GM18526 (cell line): ENCODE measurements around the gene SAMD5.

Experiments used
- POLR2A ChIP-seq: IDR thresholded peaks from 3 replicates; pipeline ENCODE4 v1.6.1; 2011; ENCODE audit not compliant: insufficient read length; ENCODE audit errors: extremely low read depth

Gene SAMD5

DNA sequence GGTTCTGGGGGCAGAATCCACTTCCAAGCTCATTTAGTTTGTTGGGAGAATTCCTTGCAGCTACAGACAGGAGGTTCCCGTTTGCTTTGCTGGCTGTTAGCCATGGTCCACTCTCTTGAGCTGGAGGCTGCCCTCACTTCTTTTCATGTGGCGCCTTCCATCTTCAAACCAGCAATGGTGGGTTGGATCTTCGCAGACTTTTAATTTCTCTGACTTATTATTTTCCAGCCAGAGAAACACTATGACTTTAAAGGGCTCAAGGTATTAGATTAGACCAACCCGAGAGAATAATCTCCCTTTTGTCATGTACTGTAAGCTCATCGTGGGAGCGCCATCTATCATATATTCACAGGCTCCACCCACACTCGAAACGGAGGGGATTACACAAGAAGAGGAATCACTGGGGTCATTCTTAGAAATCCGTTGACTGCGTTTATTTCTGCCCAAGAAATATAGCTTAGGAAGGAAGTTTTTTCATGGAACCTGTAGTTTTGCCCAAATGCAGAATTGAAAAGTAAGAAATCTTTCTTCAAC lies 38.9 kb downstream of the SAMD5 start:
- TF ChIP-seq POLR2A = no peak

DNA sequence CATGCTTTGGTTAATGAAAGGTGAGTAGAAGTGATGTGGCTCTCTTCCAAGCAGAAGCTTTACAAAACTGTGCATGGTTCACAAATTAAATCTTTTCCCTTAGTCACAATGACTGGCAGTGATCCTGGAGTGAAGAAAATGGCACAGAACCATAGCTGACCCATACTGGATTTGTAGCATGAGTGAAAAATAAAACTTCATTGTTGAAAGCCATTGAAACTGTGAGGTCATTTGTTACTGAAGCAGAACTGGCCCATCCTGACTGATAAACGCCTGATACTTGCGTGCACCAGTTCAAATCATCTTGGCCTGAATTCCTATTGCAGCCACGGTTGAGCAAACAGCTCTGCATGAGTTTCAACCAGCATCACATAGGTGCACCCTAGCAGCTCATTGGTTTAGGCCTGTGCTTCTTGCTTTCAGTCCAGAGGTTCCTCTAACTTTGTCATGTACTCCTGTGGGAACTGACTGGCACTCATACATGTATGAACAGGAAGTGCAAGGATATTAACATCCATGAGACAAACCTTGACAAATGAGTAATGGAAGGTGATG lies 40.5 kb downstream of the SAMD5 start:
- TF ChIP-seq POLR2A = no peak

DNA sequence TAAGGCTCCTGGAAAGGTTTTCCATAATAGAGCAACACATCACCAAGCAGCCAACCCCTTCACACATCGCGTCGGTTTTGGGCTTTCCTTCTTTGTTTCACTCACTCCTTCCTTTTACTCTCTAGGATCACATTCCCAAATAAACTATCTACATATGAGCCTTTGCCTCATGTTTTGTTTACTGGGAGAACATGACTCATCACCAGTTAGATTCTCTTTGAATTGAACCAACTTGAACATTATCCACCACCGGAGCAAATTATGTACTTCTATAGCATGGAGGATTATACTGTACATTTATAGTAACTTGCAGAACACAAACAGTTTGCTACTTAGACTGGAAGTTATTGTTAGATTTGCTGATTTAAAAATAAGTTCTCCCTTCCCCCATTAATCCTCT lies 41.0 kb downstream of the SAMD5 start:
- TF ChIP-seq POLR2A = no peak

DNA sequence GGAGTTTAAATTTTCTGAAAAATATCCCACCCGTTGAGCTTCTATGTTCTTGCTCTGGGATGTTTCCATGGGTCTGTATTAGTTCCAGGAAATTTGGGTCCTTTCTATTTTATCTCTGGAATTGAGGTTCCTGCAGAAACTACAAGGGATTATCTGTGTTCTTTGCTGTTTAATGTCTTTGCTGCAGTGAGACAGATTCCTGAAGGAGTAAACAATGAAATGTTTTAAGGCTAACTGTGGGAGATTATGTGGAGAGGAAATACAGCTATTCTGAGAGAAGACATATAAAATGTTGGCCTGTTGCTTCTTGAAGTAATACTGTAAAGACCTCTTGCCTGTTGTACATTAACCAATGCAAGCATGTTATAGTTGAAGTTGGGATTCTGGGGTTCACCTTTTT lies 43.5 kb downstream of the SAMD5 start:
- no peak for TF ChIP-seq POLR2A

DNA sequence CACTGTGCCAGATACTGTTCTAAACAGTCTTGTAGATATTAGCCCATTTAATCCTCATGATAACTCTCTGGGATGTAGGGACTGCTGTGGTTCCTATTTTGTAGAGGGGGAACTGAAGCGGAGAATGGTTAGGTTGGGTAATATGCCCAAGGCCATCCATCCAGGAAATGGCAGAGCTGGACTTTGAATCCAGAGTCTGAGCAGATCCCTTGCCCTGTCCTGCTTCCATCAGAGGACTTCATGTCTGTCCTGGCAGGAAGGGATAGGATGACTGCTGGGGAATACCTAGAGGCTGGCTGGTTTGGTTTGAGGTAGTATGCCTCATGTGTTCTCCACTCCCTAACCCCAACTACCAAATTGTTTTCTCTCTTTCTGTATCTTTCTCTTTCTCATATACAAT lies 44.6 kb downstream of the SAMD5 start:
- no peak for TF ChIP-seq POLR2A

DNA sequence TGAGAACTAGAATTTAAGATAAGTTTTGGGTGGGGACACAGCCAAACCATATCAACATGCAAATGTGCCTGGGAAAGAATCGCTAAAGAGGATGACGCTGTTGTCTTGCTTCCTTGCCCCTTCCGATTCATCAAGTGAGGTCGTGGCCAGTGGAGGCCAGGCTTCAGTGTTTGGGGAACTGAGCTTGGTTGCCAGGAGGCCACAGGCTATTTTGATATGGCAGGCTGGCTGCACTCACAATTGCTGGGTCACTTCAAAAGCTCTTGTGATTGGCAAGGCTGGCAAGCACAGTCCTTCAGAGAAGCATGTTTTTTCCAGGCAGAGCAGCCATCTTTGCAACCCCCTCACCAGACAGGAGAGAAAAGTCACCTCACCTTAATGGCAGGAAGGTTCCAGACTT lies 45.8 kb downstream of the SAMD5 start:
- no peak for TF ChIP-seq POLR2A

DNA sequence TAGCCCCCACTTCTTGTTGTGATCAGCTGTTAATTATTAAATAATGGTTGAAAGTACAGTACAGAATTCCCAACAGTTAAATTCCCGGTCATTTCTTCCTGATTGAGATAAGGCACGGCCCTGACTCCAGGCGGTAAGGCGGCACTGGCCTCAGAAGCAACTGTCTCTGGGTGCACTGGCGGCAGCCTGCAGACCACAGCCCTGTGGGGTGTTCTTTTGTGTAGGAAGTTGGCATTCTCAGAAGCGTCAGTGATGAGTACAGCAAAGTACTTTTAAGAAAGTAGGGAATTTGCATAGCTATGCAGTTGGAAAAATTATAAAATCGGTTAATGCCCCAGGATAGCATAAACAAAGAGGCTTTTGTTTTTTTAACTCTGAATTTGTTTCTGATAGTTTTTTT lies 50.5 kb downstream of the SAMD5 start:
- no peak for TF ChIP-seq POLR2A

DNA sequence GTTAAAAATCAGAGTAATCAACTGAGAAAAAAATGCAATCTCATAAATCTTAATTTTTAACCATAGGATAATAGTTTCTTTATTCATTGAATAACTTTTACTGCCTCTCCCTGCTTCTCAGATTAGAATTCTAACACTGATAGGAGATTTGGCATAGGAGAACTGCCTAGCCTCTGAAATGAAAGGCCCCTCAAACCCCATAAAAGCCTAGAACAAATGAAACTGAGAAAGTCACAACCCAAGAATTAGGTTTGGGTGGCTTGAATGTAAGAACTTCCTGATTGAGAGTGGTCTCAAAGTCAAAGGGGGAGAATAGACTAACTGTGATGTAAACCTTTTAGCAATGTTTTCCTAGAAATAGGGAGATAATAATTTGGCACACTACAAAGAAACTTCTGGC lies 52.2 kb downstream of the SAMD5 start:
- TF ChIP-seq POLR2A = no peak

DNA sequence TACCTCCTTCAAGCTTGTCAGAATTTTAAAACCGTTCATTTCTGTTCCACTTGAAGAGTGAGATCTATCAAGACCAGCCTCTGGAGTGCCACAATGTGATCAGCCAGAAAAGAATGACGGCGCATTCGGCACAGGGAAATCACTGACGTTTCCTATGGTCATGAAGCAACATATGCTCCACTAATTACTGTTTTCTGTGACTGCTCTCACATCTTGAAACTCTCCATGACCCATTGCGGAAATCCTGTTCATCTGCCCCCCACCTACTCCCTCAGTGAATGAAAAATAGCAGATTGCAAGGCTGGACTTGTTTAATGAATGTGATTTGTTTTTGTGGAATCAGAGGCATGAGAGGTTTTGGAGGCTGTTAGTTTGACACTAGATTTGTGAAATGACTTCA lies 53.2 kb downstream of the SAMD5 start:
- TF ChIP-seq POLR2A = no peak

DNA sequence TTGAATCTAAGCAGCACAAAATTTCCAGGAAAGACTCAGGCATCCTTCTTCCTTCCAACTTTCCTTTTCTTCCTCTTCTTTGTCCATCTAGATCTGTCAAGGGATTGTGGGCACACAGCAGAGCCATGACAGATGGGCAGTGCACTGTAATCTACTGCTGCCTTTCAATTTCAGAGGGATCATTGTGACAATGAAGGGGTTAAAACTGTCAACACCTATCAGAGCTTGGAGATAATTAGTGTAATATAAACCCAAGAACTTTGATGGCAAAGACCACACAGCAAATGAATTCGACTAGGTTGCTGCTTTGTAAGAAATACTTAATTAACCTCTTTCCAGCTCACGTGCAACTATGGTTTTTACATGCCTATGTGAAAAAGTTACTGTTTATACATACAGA lies 55.0 kb downstream of the SAMD5 start:
- no peak for TF ChIP-seq POLR2A

DNA sequence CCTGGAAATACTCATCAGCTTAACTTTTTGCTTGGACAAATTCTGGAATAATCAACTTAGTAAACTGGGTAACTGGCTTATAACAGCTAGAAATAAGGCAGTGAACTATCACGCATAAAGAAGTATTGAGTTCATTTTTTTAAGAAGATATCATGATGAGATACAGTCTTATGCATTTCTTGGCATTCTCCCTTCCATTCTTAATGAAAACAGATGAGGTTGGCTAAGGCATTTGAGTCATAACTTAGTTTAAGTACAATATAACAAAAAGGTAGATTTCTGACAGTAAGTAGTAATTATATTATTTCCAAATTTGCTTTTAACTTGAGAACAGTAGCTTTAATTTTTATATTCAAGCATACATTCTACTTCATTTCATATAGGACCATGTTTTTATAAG lies 56.1 kb downstream of the SAMD5 start:
- no peak for TF ChIP-seq POLR2A

DNA sequence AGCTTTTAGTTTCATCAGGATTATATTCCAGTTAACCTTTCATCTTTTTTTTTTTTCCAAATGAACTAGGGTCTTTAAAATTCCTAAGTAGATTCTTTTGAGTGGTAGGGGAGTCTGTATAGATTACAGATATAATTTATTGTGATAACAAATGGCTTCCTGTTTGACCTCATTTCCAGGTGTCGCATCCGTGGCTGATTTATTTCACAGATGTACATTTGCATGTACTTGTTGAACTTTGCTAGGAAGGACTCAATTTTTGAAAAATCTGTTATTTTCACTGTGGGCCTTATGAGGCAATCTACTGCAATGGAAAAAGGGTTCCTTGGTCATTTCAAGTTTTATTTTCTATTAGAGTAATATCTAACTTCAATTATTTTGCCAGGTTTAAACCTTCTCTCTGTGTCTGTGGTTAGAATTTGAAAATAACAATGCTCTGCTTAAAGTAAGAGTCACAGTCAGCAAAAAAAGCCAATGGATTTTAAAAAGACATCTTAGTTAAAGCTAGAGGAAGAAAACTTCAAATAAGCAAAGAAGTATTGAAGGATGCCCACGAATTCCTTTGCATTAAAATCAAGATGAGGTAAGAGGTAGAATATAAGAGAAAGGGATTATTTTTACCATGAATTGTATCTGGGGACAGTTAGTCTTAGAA lies 57.9 kb downstream of the SAMD5 start:
- TF ChIP-seq POLR2A = no peak

DNA sequence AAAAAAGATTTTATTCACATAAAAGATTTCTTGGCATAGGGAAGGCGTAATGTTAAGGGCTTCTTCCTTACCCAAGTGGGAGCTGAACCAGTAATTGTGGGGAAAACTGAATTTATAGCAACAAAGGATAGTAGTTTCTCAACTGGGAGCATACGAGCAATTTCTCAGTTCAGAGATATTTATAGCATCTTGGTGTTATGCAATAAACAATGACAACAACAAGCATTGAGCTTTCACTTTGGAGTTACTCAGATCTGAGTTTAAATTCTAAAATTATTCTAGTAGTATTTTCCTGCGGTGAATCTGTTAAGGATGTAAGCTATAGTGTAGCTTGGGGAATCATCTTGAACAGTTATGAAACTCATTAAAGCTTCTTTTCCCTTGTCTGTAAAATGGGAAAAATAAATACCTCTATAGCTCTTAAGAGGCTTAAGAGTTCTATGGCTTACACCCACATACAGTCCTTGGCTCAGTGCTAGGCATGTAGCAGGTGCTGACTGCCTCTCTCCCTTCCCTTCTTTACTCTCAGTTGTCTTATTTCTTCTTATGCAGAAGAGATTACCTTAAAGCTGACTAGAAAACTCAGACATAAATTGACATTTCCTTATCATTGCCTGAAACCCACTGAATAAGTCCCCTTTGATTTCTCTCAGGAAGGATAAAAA lies 58.8 kb downstream of the SAMD5 start:
- no peak for TF ChIP-seq POLR2A

DNA sequence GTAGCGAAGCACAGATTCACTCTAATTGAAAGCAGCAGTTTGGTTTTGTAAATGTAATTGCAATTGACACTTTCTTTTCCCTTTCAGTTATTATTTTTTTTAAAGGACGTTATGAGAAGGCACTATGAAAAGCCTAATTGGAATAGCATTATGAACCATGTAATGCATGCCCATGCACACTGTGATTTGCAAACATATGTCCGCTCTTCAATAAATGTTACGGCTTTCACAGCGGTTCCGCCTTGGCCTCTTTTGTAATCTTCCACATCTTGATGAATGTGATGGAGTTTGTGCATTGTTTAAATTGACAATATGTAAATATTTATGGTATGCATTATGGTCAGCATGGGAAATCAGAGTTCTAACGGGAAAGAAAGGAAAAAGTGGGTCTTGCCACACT lies 61.3 kb downstream of the SAMD5 start:
- TF ChIP-seq POLR2A = no peak

DNA sequence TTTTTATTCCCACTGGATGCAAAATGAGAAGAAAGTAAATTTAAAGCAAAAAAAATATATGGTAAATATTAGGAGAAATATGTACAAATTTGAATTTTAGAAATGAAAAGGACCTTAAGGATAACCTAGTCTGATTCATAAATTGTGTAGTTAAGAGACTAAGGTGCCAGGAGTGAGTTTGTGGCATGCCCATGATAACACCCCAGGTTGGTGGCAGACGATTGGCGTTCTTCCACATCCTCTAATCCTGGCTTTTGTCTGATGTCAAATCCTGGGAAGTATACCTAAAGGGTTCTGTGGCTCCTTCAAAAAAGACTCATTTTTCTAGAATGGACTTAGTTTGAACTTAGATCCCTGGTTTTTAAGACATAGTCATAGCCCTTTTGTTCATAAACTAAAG lies 62.2 kb downstream of the SAMD5 start:
- no peak for TF ChIP-seq POLR2A

DNA sequence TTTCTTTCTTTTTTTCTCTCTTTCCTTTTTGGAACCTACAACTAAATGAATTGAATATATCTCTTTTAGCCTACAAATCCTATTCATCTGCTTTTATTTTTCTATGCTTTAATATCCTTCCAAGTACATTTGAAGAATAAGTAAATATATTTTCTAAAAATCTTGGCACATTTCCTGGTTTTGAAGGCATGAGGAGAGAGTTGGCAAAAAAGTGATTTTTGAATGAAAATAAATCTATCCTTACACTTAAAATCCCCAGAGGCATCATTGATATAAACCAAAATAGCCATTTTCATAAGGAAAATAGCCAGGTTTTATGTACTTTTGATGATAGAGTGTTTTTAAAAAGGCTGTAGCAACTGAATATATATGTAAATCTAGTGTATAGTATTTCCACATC lies 69.0 kb downstream of the SAMD5 start:
- TF ChIP-seq POLR2A = no peak
